ENCODE data around the gene NKAIN2.

NKAIN2 gene

DNA sequence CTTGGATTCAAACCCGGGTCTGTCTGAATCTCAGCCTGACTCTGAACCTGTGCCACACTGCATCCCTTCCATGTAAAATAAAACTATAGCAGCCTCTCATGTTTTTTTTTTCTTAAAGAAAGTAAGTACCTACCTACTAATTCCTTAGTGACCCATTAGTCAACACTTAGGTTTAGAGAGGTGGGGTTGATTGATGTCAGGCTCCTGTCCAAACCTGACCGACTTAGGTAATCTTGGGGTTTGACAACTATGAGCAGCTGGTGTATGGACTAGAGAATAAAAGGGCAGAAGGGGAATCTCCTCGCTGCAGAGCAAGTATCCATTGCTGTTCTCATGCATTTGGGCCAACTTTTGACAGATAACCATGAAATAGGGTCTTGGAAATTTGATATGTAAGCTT, 6.5 kb downstream of the NKAIN2 start:
- no peak for DNase-seq

DNA sequence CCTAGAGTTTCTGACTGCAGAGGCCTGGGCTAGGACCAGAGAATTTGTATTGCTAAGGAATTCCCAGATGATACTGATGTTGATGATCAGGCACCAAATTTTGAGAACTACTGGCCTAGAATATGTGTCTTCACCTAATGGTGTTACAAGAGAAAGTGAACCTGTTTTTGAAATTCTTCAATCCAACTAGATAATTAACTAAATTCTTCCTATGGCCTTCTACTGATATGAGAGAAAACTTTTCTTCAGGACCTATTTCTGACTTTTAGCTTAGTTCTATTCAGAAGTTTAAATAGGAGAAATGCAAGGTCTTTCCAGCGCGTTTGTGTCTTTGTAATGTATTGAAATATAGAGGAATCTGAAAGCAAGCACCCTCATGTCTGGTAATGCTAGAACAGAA, 7.3 kb downstream of the NKAIN2 start:
- no peak for DNase-seq

DNA sequence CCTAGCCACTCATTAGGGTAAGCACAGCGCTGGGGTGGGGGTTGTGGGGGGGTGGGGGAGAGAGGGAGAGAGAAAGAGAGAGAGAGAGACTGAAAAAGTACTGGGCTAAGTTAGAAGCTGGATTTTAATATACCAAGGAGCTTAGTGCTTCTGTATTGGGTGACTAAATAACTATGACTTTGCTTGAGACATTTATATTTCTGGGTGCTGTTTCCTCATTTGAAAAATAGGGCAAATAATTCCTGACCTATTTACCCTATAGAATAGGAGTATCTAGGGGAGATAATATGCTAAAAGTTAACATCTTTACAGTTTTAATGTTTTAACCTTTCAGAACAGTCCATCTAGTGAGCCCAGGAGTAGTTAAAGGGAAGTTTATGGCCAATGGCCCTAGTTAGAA, 7.7 kb downstream of the NKAIN2 start:
- no peak for DNase-seq

DNA sequence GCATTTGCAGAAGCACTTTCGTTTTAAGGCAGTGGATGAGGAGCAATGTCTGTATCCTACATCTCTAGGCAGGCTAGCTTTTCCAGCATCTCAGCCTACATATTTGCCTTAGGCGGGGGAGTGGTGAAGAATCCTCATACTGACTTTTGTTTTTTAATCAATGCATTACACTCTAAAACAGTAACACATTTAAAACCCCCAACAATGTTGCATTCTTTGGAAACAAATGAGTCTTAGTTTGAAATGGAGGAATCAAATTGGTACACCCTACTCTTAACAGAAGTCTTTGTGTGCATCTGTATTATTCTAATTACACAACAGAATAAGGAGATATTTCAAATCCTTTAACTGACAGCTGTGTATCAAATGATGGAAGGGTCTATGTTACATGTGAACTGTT, 9.0 kb downstream of the NKAIN2 start:
- DNase-seq = no peak

DNA sequence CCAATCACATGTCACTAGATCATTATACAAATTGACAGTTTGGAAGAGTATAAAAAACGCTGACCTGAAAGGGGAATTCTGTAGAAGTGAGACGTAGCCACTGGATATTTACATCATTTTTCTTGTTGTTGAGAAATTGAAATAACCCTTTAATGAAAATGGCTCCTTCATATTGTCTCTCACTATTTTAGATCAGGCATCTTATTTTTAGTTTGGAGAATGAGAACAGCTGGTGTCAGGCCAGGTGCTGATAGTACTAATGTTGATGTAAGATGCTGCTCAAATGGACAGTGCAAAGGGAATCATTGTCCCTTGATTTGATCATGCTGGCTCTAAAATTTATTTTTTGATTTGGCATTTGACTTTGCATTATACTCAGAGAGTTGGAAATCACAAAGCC, 17.4 kb downstream of the NKAIN2 start:
- no peak for DNase-seq

DNA sequence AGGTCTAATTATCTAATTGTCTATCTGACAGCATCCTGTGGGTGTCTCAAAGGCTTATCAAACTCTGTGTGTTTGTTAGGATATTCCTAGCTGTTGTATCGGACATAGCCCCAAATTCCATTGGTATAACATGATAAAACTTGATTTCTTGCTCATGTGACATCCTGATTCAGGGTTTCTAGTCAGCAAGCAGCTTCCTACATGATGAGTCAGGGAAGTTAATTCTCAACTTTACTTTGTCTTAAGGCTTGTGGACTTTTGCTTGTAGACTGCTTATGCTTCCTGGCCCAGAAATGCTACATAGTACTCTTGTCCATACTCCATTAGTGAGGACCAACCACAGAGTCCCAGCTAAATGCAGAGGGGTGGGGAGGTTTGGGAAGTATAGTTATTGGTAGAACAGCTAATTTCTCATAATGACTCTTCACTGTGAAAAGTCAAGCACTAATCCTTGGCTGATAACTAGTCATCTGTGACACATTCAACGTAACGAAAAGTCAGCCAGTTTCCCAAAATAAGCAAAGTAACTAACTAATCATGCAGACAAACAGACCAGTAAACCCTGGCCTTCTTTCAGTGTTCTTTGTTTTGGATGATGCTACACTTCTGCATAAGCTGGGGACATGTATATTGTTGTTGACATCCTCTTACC, 25.8 kb downstream of the NKAIN2 start:
- DNase-seq = no peak

DNA sequence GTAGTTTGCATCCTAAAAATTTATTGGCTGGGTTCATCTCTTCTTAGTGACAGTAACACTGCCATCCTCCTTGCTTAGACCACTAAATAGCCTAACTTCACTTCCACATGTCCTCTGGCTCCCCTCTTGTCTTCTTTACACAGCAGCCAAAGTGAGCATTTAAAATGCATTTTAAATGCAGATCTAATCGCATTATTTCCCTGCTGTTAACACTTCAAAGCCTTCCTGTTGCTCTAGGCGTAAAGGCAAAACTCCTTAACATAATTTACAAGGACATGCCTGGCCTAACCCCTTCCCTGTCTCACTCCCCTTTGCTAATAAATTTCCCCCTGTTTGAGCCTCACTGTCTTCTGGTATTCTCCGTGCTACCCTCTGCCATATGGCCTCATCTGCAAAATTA, 26.5 kb downstream of the NKAIN2 start:
- DNase-seq = no peak

DNA sequence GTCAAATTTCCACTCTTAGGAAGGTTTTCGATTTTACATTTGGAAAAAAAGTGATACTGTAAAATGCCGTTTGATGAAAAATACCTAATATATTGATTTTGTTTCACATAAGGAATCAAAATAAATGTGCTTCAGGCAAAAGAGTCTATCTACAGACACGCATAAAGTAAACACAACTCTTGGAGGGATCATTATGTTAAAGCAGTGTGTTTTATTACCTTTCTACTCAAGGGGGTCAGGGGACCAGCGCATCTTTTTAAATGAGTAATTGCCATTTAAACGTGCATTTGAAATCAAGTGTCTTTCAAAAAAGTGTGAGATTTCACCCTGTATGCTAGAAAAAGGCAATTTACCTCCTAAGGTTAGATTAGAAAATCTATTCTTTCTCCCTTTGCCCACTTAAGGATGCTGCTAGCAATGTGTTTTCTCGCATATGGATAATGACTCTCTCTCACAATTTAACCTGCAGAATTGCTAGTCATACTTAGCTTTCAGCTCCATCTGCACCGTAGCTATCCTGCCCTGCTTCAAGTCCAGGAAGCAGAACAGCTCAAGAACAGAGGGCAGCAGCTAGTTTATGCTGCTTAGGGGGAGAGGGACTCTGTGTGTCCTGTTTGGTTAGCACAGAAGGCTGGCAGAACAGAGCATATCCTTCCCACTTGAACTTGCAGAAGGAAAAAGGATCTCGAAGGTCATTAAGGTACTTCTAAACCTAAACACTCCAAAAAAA, 35.0 kb downstream of the NKAIN2 start:
- DNase-seq = no peak

DNA sequence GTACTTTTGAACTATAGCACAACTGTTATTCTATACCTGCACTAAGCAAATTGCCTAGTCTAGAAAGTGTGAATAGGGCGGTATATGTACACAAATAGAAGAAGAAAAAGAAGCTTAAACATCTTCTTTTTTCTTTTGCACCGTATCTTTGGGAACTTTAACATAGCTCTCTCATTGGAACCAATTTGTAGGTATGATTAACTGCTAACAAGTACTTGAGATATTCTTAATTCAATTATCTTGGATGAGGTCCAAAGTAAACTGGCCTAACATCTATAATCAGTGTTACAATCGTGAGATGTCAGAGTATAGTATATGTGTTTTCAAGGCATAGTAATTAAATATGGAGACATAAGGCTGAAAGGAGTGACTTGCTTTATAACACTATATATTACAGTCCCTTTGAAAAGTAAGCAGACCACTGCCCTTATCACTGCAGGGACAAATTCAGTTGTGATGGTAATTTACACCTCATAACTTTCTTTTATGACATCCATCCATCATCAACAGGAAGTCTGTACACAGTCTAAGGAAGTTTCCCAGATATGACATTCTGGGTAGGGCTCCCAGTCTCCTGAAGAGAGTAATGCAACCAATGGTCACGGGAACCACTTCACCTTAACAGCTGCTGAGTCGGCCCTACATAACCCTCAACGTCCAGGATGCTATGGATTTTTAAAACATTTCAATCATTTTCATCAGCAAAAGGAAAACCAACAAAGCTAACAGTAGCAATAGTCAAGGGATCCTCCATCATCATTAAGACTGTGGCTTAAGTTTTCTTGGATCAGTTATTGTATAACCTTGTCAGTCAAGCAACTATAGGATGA, 37.6 kb downstream of the NKAIN2 start:
- DNase-seq = no peak

DNA sequence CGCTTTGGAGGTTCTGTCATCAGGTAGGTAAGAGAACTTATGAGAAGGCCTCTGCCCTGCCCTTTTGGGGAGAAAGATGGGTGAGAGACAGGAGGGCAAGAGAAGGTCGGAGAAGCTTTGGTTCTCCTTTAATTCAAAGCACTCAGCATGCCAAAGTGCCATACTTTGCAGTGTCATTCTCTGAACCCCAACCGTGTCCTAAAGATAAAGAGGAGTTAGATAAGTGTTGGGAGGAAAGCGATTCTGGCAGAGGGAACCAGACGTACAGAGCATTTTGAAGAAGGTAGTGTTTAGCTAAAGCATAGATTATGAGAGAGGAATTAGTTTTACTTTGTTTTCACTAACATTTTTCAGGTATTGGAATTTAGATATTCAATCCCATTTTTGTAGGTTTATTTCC, 40.3 kb downstream of the NKAIN2 start:
- no peak for DNase-seq

DNA sequence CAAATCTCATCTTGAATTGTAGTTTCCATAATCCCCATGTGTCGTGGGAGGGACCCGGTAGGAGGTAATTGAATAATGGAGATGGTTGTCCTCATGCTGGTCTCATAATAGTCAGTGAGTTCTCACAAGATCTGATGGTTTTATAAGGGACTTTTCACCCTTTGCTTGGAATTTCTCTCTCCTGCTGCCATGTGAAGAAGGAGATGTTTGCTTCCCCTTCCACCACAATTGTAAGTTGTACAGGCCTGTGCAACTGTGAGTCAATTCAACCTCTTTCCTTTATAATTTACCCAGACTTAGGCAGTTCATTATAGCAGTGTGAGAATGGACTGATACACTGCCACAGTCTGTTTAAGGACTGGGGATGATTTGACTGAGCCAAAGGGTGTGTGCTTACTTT, 44.7 kb downstream of the NKAIN2 start:
- DNase-seq = no peak

DNA sequence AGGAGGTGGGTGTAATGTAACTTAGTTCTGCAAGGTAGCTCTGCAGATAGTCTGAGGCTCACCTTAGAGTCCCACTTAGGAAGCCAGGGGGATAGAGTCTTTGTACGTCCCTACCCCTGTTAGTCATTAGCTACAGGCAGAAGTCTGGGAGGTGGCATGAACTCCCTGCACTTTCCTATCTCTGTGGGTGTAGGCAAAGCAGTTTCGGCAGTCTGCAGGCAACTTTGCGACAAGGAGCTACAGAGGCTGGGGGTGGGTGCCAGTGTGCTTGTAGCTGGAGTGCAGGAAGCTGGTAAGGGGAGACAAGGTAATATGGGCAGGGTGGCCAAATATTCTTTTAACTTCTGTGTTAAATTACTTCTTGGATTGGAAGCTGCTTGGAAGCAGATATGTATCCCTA, 45.7 kb downstream of the NKAIN2 start:
- peak in 1 of 2 experiments; percentile 13 for DNase-seq

DNA sequence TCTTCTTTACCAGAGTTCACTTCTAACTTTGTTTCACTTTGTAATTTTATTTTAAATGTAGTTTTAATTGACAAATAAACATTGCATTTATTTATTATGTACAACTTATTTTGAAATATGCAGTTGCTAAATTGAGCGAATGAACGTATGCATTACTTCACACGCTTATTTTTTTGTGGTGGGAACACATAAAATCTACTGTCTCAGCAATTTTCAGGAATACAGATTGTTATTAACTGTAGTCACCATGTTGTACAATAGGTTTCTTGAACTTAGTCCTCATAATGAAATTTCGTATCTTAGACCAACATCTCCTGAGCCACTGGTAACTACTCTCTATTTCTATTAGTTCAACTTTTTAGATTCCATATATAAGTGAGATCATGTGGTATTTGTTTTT, 46.9 kb downstream of the NKAIN2 start:
- no peak for DNase-seq

DNA sequence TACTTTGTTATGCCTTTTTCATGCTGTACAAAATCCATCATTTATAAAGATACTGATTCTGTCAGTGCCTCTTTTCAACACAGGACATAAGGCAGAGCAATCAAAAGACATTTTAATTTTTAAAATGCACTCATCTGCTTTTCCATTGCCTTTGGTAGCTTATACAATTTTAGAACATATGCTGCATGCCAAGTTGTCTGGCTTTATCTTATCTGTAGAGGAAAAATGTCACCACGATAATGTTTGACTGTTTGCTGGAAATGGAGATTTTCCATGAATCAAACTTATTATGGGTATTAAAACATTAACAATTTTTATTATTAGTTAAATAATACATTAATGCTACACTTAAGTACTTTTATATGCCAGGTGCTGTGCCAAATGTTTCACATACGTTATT, 50.5 kb downstream of the NKAIN2 start:
- DNase-seq = no peak

DNA sequence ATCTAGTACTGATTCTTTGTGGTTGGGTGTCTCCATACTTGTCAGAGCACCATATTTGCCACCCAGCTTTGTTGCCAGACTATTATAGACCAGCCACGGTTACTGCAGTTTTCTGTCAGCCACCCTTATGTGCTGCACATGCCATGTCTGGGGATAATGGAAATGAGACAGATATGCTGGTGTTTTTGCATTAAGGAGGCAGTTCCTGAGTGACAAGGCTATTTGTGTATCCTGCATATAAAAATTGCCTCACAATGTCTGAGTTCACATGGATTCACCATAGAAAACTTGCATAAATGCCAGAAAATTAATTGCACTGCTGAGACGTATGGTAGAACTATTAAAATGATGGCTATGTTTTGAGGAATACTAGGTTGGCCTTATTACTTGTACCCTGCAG, 51.8 kb downstream of the NKAIN2 start:
- DNase-seq = no peak

DNA sequence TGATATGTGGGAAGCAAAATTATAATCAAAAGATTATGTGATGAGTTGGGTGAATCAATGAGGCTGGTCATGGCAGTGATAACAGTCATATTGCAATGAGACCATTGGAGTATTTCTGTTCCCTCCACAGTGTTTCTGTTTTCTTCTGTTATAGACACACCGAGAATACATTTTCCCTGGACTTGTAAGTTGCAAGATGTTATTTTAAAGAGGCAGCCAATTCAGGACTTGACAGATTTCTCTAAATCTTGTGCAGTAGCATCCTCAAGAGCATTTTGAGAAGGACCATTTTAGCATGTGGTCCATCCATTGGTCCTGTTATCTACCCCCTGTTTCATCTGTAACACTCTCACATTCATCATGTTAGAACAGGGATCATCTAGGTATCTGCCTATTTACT, 55.6 kb downstream of the NKAIN2 start:
- DNase-seq = no peak

DNA sequence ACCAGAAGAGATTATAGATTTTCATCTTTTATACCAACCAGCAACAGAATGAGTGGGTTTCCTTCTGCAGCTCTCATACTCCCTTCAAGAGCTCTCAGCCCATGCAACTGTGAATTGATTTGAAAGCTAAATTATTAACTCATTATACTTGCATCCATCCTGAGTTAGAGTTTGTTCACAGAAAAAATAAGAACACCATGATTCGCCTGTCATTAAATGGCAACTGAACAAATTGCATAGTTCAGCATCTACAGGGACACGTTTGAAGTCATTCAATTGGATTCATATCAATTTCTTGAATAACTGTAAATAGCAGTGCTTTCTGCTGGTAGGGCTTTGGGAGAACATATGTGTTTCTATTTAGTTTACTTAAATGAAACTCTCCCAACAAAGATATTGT, 65.7 kb downstream of the NKAIN2 start:
- DNase-seq = no peak

DNA sequence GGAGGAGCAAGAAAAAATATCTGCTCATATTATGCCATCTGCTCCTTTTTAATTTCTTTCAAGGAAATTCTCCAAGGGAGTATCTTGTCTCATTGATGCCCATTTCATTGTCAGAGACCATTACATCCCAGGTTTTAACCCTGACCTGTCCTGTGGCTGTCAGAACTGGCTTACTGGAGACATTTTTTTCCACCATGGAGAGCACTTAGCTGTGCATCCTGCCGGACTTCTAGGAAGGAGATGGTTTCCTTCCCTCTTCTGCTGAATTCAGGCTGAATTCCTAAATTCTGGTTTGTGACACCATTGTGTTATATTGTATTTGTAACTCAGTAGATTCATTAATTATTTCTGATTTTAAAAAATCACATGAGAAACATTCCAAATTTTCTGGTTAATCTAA, 70.3 kb downstream of the NKAIN2 start:
- no peak for DNase-seq

DNA sequence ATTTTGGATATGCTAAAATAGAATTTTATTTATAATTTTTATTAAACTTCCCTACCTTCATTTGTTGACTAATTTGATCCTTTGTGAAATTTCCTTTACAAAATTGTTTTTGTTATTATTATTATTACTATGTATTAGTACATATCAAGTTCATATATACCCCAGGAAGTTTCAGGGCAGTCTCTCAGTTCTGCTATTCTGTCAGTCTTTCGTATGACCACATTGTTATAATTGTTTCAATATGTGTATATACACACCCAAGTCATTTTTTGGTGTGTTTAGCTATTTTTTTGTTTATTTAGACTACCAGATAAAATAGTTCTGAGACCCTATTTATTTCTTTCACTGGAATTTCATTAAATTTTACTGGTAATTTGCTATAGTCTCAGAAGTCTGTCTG, 72.1 kb downstream of the NKAIN2 start:
- no peak for DNase-seq

DNA sequence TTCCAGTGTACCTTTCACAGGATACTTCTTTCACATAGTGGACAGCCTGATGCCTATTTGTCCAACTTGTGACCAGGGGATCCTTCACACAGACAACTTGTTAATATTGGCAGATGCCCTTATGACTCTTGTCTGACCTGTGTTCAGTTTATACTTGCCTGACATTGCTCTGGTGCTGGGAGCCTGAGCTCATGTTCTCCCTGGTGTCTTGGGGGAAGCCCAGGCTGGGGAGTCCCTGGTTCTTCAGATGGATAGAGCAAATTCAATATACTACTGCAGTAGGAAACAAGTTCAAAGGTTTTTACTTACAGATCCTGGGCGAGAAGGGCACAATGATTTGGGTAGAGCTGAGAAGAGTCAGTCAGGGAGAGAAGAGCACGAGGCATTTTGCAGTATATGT, 76.1 kb downstream of the NKAIN2 start:
- DNase-seq = no peak

DNA sequence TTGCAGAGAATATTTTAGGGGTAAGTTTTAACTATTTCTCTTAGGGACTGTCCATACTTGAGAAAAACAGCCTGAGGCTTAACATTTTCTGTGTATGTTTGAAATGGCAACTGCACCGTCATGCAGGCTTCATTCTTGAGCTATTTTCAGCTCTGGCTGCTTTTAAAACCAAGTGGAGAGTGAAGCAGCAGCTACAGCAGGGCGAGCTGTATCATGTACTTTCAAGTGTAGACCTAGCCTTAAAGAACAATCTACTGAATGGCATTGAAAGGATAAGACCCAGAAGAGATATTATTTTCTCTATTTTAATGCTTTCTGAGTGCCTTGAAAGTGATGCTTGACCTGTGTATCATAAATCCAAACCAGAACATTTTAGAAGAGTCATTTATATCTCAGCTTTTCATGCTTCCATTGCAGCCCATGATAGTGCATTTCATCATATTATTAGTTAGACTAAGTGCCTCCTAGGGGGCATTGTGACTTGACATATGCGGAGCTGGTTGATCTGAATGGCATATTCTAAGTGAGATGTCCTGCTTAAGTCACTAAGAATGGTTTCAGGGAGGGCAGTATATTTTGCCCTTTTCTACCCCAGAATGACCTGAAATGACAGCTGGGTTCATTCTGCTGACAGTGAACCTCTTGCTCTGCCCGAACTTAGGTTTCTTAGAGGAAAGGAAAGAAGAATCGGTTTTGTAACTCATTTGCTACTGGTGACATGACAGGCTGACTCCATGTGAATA, 85.3 kb downstream of the NKAIN2 start:
- DNase-seq = no peak

DNA sequence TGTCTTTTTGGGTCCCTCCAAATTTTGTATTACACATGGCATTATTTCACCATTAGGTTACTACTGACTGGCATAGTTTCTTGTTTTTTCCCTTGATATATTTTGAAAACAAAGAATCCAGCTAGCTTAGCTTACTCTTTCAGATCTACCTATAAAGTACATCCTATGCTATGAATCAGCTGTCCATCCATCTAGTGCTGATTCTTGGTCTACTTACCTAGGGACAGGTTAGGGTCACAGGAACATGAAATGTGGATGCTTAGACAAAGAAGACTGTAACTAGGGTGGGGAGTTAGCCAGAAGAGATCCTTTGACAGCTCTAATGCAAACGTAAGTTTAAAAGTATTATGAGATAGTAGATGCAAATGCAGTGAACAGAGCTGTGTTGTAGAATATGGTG, 91.7 kb downstream of the NKAIN2 start:
- DNase-seq = no peak

DNA sequence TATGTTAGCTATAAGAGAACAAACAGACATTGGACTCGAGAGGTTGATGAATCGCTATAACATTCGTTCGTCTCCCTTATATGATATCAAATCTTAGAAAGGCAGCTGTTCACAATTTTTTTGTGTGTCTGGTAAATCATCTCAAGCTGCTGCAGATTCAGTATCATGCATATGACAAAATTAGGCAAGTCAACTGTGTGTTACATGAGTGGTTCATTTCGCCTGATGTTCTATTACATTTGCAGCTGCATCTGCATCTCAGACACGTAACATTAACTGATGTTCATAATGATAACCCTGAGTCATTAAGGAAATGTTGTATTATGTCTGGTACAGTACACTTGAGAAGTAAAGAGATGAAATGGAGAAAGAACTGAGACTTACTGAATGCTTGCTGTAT, 92.1 kb downstream of the NKAIN2 start:
- no peak for DNase-seq
